ENCODE data around the gene TMEM200A. TPM values are rescaled to one million over a fixed set of nuclear protein-coding genes. Genes with fewer than 3 reads are reported as not detected.

Gene TMEM200A
- total RNA-seq, 4 donors from 2014 or later = 5.3 to 11.8 (median 8.1) TPM

GRCh38 chr6:130437961-130438360 lies 72.1 kb downstream of the TMEM200A start:
- peaks cover 0 to 13% (median 0%) of the 10 kb centered on the region in 3 donors for H3K36me3 ChIP-seq
- no peaks in the 10 kb centered on the region for H3K27me3 ChIP-seq
- H3K27ac ChIP-seq = no peak overlapping the region
- H3K4me1 ChIP-seq = no peaks in the 10 kb centered on the region
- H3K9me3 ChIP-seq = no peaks in the 10 kb centered on the region
- DNase-seq (ENCODE audit: low spot score in 2 of 2) = no peak
- no peak overlapping the region for H3K4me3 ChIP-seq
- no peak for TF ChIP-seq EP300 (IDR thresholded peaks at IDR 0.05)
- no peak for TF ChIP-seq CTCF (IDR thresholded peaks at IDR 0.05)
- no peak for TF ChIP-seq POLR2A (IDR thresholded peaks at IDR 0.05)
- WGBS, 2 donors = 0% methylated on average over 1 of the region's 1 CpG

DNA sequence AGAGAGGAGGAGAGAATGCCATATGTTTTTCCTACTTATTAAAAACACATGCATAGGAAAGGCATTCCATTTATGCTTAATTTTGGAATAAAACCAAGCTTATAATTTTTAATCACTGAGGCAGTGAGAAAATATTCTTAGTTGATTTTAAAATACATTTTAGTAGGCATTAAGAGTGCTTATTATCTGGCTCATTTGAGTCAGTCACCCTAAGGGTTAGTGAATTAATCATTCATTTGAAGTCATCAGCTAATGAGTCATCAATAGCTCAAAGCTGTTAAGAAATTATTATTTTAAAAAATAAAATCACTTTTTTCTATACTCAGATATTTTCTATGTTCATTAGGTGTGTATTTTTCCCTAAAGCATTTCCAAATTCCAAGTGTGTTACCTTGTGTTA lies 81.6 kb downstream of the TMEM200A start:
- Histone ChIP-seq H3K27me3 (no peaks in the 10 kb centered on the region), H3K36me3 (no peaks in the 10 kb centered on the region), H3K9me3 (no peaks in the 10 kb centered on the region), H3K4me1 (no peaks in the 10 kb centered on the region), H3K4me3 (no peak overlapping the region), H3K27ac (no peak overlapping the region)
- TF ChIP-seq POLR2A (IDR thresholded peaks at IDR 0.05) (no peak), CTCF (IDR thresholded peaks at IDR 0.05) (no peak), EP300 (IDR thresholded peaks at IDR 0.05) (no peak)
- DNase-seq (ENCODE audit: low spot score in 2 of 2) = no peak

DNA sequence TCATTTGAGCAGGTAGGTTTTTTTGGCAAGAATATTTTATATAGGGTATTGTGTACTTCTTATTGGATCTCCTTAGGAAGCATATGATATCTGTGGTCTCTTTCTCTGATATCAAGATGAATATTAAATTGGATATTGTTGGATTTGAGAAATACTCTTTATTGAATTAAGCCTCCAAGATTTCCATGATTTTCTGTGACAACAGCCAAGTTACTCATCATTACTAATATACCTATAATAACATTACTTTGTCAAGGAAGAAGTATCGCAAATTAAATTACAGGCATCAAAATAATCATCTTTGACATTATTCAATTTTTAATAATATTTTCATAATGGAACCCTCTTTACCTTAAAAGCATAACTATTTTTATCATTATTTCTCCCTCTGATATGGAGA lies 86.5 kb downstream of the TMEM200A start:
- no peaks in the 10 kb centered on the region for H3K36me3 ChIP-seq
- no peak overlapping the region for H3K27ac ChIP-seq
- DNase-seq (ENCODE audit: low spot score in 2 of 2) = no peak
- TF ChIP-seq EP300 (IDR thresholded peaks at IDR 0.05) (no peak), POLR2A (IDR thresholded peaks at IDR 0.05) (no peak), CTCF (IDR thresholded peaks at IDR 0.05) (no peak)
- H3K4me1 ChIP-seq = no peaks in the 10 kb centered on the region
- H3K9me3 ChIP-seq = no peaks in the 10 kb centered on the region
- no peaks in the 10 kb centered on the region for H3K27me3 ChIP-seq
- WGBS, 2 donors = 95 to 98% methylated on average over 1 of the region's 1 CpG
- H3K4me3 ChIP-seq = no peak overlapping the region

DNA sequence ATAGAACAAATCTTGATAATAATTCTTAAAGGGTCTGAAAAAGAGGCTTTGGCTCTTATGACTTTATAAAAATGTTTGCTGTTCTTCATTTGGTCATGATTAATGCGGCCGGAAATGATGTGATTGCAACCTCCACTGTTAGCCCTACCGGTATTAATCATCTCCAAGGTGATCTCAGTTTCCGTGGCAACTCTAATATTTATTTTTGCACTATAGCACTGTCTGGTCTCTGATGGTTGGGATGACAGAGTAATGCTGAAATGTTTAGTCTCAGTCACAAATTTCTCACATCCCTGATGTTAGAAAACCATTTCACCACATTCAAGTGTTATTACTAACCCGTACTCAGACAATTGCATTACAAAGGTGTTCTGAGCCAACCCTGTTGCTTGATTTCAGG lies 87.4 kb downstream of the TMEM200A start:
- no peaks in the 10 kb centered on the region for H3K4me1 ChIP-seq
- no peak for DNase-seq (ENCODE audit: low spot score in 2 of 2)
- H3K36me3 ChIP-seq = no peaks in the 10 kb centered on the region
- TF ChIP-seq CTCF (IDR thresholded peaks at IDR 0.05) = no peak
- no peak for TF ChIP-seq EP300 (IDR thresholded peaks at IDR 0.05)
- TF ChIP-seq POLR2A (IDR thresholded peaks at IDR 0.05) = no peak
- no peaks in the 10 kb centered on the region for H3K27me3 ChIP-seq
- WGBS, 2 donors = 82 to 94% methylated on average over 5 of the region's 5 CpGs
- H3K9me3 ChIP-seq = no peaks in the 10 kb centered on the region
- H3K27ac ChIP-seq = no peak overlapping the region
- no peak overlapping the region for H3K4me3 ChIP-seq

- Histone ChIP-seq H3K9me3 (no peaks in the 10 kb centered on the region), H3K27me3 (no peaks in the 10 kb centered on the region), H3K27ac (no peak overlapping the region), H3K4me3 (no peak overlapping the region), H3K36me3 (no peaks in the 10 kb centered on the region), H3K4me1 (no peaks in the 10 kb centered on the region)
- TF ChIP-seq CTCF (IDR thresholded peaks at IDR 0.05) = no peak
- TF ChIP-seq EP300 (IDR thresholded peaks at IDR 0.05) = no peak
- no peak for TF ChIP-seq POLR2A (IDR thresholded peaks at IDR 0.05)
- DNase-seq (ENCODE audit: low spot score in 2 of 2) = no peak
- 90% methylated on average over 4 of the region's 4 CpGs for WGBS, 2 donors
Observed at GRCh38 chr6:130457605-130458004, 91.8 kb downstream of the TMEM200A start.
